SIG-M5 treated with dmso at 0.1 percent for 504 hours (cell line): ENCODE measurements around the gene RPL34.
"Not testable (repeated sequence)": the region's sequence is repeated elsewhere in the genome, so short reads cannot be mapped to it uniquely, and the experiment has no call there.

ENCODE experiments used
- DNase-seq: peaks from one replicate; lab custom pipeline; 2025; ENCODE audit not compliant: unreplicated experiment; lab: John Stamatoyannopoulos, UW

The RPL34 gene

GRCh38 chr4:108620101-108620932 lies at the start of gene RPL34:
TSS of gene RPL34 (plus strand) at chr4:108620576. CDS start at chr4:108621960, 1,384 bp downstream.
- peak; percentile 97 for DNase-seq

GRCh38 chr4:108570993-108571569 lies 49.3 kb upstream of the RPL34 start:
- no peak for DNase-seq

GRCh38 chr4:108574402-108574801 lies 46.0 kb upstream of the RPL34 start:
- no peak for DNase-seq

GRCh38 chr4:108581083-108581482 lies 39.3 kb upstream of the RPL34 start:
- DNase-seq, result peak; percentile 88

GRCh38 chr4:108586778-108587177 lies 33.6 kb upstream of the RPL34 start:
- DNase-seq, result no peak

- DNase-seq, result no peak
Observed at GRCh38 chr4:108588878-108589277, 31.5 kb upstream of the RPL34 start.

- DNase-seq, result no peak
Observed at GRCh38 chr4:108589961-108590360, 30.4 kb upstream of the RPL34 start.

GRCh38 chr4:108590776-108591175 lies 29.6 kb upstream of the RPL34 start:
- DNase-seq, result no peak

- no peak for DNase-seq
Observed at GRCh38 chr4:108592674-108592986, 27.7 kb upstream of the RPL34 start.

GRCh38 chr4:108594296-108594695 lies 26.1 kb upstream of the RPL34 start:
- DNase-seq, result not testable (repeated sequence)

GRCh38 chr4:108596344-108596743 lies 24.0 kb upstream of the RPL34 start:
- no peak for DNase-seq

- DNase-seq, result no peak
Observed at GRCh38 chr4:108601106-108601505, 19.3 kb upstream of the RPL34 start.

GRCh38 chr4:108601532-108601931 lies 18.8 kb upstream of the RPL34 start:
- no peak for DNase-seq

GRCh38 chr4:108602163-108602562 lies 18.2 kb upstream of the RPL34 start:
- DNase-seq, result no peak

- DNase-seq, result no peak
Observed at GRCh38 chr4:108607079-108607815, 13.1 kb upstream of the RPL34 start.

GRCh38 chr4:108611365-108611764 lies 9.0 kb upstream of the RPL34 start:
- no peak for DNase-seq

GRCh38 chr4:108612365-108612764 lies 8.0 kb upstream of the RPL34 start:
- no peak for DNase-seq

GRCh38 chr4:108619372-108620100 lies 840 bp upstream of the RPL34 start:
- DNase-seq, result peak; percentile 18

GRCh38 chr4:108620933-108621905 lies 843 bp downstream of the RPL34 start:
- no peak for DNase-seq

GRCh38 chr4:108622022-108622421 lies 1.6 kb downstream of the RPL34 start:
- no peak for DNase-seq
